Stimulated activated CD8-positive, alpha-beta memory T cell treated with anti-CD3 and anti-CD28 coated beads, Interleukin-15, amount 100 ng/mL, for 1 hour (primary cell): ENCODE data around the gene CAPN11.

ENCODE experiments used
- DNase-seq: peaks from one replicate; pipeline ENCODE4 v3.0.0-alpha.2; 2020; ENCODE audit warnings: low read depth

The CAPN11 gene

DNA sequence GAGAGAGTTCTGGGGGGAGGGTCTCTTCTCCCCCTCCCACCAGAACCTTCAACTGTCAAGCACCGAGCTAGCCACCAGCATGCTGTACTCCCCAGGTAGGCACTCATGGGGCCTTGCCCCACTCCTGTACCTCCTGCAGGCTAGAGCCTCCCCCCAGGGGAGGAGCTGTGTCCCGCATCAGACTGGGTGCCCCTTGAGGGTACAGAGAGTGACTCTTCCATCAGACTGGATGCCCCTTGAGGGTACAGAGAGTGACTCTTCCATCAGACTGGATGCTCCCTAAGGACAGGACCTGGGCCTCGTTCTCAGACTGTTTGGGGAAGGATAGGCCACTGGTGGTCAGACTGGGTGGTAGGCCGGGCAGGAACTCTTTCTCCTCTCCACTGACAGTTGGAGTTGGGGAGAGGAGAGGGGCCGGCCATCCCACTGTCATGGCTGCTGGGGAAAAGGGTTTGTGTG, at the start of gene CAPN11:
Gene CAPN11, plus strand, starts transcription at position 51 of the 459 bp plus-strand sequence. Its CDS starts 29 bp downstream, at position 80.
- DNase-seq: no peak

- no peak for DNase-seq
Measured at GRCh38 chr6:44109212-44109611, 49.4 kb upstream of the CAPN11 start.

DNA sequence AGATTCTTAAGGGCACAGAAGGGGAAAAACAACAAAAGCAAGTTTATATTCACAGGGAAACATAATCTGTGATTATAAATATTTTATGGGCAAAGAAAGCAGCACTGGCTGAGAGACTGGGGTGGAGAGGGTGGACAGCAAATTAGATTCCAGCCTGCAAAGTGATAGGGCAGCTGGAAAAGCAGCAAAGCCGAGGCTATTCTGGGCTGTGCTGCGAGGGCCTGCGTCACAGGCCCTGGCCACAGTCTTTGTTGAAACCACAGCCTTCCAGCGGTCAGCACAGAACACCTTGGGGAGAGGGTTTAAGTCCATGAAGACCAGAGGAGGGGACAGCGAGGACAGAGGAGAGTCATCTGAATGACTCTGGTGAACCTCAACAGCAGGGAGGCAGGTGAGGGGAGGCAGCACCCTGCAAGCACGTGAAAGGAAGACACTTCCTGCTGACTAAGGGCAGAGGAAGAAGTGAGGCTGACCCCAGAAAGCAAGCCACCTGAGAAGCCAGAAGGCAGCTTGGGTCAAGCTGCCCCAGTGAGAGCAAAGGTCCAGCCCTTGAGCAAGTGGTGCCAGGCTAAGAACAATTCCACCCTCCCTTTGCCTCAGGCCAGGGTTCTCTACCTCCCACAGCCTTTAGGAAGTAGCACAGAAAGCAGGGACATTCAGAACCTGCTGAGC, 48.5 kb upstream of the CAPN11 start:
- no peak for DNase-seq

DNA sequence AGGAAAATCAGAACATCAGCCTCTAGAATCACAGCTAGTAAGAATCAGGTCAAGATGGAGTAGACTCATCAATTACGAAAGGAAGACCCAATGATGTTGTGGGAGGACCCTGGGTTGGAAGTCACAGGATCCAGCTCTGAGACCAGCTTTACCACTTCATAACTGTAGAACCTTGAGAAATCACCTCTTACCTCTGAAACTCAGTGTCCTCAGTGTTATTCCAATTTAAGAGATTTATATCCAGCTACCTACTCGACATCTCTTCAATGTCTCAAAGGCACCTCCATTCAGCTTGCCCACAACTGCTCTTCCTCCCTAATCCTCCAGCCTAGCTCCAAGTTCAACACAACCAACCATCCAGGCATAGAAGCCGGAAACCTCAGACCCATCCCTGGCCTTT, 47.7 kb upstream of the CAPN11 start:
- DNase-seq: no peak

DNA sequence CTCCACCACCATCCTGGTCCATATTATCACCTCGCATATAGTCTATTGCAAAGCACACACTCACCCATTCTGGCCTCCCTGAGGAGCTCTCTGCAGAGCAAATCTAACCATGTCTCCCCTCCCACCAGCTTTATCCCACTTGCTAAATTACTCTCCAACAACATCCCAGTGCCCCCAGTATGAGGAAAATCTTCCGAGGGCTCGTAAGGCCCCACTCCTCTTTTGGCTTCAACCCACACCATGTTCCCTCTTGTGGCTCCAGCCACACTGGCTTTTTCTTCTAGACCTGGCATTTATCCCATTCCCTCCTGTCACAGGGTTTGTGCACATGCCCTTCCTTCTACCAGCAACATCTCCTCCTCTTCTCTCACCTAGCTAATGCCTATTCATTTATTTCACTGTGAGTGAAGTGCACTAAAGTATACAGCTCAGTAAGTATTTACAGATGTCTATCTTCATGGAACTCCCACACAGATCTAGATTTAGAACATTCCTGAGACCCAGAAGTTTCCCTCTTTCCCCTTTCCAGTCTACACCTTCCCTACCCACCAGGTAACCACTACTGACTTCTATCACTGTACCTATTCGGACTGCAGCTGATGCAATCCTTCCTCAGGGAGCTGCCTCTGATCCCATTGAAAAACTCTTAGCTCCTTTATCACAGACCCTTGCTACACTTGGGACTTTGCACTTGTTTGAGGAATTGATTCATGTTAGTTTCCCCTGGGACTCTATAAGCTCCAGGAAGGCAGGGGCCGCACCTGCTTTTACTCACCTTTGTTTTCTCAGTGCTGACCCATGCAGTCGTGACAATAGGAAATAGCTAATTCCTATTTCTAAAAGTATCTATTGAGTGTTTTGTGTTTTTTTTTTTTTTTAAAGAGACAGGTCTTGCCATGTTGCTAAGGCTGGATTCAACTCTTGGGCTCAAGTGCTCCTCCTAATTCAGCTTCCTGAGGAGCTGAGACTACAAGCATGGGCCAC, 46.9 kb upstream of the CAPN11 start:
- no peak for DNase-seq

DNA sequence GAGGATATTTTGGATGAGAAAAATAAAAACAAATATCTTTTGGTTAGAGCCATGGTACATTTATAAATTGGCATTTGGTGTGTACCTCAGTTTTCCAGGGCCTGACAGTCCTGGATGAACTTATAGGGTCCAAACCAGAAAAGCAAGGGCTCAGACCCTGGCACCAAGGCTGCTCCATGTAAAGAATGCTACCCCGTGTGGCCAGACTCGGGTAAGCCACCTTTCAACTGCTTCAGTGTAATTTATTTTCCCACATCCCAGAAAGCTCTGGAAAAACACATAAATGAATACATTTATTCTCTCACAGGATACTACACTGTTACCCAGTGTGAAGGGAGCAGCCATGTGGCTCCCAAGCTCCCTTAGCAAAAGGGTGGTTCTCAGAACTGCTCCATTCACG, 45.2 kb upstream of the CAPN11 start:
- DNase-seq: no peak

DNA sequence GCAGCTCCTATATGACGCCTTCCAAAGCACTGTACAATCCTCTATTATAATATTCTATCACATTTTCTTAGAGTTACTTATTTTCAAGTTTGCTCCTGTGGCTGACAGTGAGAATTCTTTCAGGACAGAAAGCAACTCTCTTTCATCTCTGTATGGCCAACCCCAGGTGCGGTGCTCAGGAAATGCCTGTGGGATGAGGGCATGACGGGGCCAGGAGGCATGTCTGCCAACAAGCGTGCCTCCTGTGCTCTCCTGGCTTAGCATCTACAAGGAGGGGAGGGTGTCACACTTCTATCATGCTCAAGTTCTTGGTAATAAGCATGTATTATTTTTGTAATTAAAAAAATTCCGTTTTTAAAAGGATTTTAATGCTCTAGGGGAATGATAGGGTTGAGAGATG, 42.8 kb upstream of the CAPN11 start:
- DNase-seq: no peak

- DNase-seq: no peak
Measured at GRCh38 chr6:44116641-44117382, 41.8 kb upstream of the CAPN11 start.

GRCh38 chr6:44117397-44118128, 41.1 kb upstream of the CAPN11 start:
- DNase-seq: no peak

- no peak for DNase-seq
Measured at GRCh38 chr6:44119704-44120262, 38.8 kb upstream of the CAPN11 start.

- DNase-seq: no peak
Measured at GRCh38 chr6:44120692-44121443, 37.8 kb upstream of the CAPN11 start.

DNA sequence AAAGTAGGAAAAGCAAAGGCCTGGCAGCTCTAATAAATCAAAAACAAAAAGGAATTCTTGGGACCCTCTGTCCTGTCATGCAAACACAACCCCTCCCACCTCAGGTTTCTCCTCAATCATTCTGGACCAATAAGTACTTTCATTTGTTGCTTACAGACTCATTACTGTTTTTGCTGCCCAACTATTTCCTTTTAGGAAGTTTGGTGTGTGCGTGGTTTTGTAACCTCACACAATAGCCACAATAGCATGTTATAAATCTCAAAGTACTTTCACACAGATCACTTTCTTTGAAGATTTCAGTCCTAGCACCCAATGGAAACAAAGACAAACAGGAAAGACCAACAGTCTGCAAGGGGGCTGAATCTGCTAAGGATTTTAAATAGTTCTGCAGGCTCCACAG, 35.8 kb upstream of the CAPN11 start:
- no peak for DNase-seq

DNA sequence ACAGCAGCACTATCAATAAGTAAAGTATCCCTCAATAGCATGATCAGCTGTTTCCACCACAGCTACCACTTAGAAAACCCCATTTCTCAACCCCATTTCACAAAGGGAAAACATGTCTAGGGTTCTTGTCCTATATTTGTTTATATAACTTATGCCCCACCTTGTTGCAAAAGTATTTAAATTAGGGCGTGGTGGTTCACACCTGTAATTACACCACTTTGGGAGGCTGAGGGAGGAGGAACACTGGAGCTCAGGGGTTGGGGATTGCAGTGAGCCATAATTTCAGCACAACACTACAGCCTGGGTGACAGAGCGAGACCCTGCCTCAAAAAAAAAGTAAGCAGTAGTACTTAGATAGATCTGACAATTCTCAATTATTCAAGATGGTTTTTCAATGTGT, 35.1 kb upstream of the CAPN11 start:
- DNase-seq: no peak

- DNase-seq: peak; percentile 44
Measured at GRCh38 chr6:44126320-44127149, 32.1 kb upstream of the CAPN11 start.

DNA sequence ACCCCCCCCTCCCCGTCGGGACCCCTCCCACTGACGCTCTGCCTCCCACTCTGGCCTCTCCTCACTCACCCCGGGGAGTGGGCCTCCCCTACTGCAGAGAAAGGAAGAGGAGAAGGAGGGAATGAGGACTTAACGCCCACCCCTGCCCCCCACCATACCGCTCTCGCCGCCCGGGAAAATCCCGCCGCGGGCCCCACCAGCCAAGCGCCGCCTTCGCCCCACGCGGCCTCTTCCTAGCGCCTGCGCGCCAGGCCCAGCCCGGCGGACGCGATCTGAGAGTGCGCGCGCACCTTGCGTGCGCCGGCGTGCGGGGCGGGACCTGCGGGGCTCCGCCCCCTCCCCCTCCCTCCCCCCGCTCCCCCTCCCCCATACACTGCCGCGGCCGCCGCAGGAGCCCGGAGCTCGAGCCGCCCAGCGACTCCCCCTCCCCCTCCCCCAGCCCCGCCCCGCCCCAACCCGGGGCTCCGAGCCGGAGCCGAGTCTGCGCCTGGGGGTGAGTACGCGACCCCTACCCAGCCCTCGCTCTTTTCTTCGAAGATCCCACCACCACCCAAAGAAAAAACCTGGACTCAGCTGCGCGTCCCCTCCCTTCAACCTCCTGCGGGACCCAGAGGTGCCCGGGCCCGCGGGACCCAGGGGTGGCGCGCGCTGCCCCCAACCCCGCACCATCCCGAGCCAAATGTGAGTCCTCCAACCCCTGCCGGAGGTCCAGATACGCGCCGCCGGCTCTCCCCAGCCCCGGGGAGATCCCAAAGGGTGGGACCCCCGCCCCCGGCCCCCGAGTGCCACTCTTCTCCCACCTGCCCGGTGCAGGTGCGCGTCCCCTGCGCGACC, 31.2 kb upstream of the CAPN11 start, which contains the start of the genes MRPL14 and TMEM63B:
Gene MRPL14, minus strand, starts transcription at position 267 of the 834 bp plus-strand sequence. CDS start 10,841 bp downstream, outside the sequence.
Gene TMEM63B, plus strand, starts transcription at position 369 of the 834 bp plus-strand sequence. CDS start 7,031 bp downstream, outside the sequence.
- DNase-seq: peak; percentile 68

GRCh38 chr6:44128020-44128917, 30.4 kb upstream of the CAPN11 start:
- no peak for DNase-seq

- no peak for DNase-seq
Measured at GRCh38 chr6:44129841-44130322, 28.7 kb upstream of the CAPN11 start.
